ENCODE data around the gene HOXB5.

Gene HOXB5

DNA sequence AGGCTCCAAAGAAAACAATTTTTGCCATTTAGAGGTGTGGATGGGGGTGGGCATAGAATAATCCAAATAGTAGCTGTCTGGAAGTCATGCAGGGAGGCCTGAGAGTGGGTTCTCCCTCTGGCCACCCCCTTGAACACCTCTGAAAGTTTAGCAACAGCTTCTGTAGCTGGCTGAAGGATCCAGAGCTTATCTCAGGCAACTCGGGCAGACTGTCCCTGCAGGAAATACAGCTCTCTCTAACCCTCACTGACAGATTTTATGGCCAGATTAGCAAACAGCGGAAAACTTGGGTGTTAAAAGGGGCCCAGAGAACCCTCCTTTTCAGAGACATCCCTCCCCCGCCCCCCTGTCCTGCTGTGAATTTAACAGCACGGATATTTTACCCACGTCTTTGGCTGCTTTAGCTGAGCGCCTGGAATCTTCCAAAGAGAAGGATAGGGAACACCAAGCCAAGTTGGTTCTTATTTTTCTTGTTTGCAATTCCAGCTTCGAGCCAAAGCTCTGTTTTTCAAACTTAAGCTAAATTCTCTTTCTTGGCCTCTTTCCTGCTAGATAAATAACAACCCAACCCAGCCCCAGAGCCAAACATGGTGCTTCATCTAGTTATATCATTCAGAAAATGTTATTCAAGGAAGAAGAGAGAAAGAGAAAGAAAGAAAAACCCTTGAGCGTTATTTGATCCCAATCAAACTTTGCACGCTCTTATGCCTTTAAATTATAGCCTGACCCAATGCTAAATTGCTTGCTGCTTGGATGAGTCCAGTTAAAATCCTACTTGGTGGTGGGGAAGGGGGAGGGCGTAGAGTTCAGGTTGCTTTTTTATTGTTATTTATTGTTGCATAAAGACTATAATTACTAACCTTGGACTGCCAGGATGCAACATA lies 46.4 kb downstream of the HOXB5 start:
- peak; percentile 82 to 95 for DNase-seq

DNA sequence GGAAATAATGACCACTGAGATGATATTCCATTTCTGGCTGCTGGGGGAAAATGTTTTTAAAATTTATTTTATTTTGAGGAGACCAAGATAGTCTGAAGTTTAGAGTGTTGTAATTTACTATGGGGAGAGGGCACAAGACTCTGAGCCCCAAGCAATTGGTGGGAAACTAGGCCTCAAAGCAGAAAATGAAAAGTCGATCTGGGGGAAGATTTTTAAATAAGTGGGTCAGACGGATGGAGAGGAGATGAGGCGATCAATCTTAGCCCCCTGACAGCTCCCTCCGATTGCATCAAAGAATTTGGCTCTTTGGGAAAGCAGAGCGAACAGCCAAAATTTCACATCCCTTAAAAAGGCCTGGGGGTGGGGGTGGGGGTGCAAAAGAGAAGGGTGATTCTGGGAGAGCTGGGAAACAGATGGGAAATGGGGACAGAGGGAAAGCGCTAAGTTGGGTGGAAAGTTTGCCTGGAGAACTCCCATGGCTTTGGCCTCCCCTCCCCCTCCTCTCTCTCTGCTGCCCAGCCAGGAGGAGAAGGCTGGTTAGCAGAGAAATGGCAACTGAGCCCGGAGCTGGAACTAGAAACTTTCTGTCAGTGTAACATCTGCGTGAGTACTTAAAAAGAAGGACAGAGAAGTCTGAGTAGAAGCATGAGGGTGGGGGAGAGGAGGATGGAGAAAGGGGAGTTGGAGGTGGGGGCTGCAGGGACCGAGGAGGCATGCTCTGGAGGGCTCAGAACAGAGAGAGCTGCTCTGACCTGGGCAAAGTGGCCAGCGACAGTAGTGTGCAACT lies 47.2 kb downstream of the HOXB5 start:
- no peak for DNase-seq

DNA sequence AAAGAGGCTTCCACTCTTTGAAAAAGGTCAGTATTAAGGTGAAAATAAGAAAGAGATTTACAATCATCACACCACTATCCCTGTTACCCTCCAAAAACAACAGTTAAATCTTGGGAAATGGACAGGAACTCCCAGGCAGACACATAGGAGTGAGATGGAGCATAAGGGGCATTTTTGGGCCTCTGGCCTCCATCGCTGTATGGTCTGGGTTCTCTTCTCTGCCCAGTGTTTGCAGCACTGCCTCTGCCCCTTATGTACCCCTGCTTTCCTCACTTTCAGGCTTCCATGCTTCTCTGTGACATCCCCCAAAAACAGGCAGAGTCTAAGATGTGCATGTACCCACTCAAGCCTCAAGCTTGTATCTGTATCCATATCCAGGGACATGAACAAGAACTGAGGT lies 48.0 kb downstream of the HOXB5 start:
- no peak for DNase-seq

DNA sequence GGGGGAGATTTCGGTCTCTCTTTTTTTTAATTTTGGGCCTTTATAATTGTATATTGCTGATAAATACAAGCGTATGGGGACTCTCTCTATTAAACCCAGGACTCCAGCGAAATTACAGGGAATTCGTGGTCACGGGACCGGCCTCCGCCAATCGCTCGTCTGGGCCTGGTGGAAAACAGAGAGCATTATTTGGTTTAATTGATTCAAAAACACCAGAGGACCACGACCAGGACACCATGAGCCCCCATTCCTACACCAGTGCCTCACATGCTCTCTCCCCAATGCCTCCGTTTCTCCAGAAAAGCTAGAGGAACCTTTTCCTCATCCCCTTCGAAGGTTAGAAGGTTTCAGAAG lies 48.6 kb downstream of the HOXB5 start, which contains the start of gene HOXB2:
HOXB2 (minus strand) TSS at position 88 of the 354 bp plus-strand sequence. CDS start 198 bp downstream, outside the sequence.
- DNase-seq = peak; percentile 77 to 88

DNA sequence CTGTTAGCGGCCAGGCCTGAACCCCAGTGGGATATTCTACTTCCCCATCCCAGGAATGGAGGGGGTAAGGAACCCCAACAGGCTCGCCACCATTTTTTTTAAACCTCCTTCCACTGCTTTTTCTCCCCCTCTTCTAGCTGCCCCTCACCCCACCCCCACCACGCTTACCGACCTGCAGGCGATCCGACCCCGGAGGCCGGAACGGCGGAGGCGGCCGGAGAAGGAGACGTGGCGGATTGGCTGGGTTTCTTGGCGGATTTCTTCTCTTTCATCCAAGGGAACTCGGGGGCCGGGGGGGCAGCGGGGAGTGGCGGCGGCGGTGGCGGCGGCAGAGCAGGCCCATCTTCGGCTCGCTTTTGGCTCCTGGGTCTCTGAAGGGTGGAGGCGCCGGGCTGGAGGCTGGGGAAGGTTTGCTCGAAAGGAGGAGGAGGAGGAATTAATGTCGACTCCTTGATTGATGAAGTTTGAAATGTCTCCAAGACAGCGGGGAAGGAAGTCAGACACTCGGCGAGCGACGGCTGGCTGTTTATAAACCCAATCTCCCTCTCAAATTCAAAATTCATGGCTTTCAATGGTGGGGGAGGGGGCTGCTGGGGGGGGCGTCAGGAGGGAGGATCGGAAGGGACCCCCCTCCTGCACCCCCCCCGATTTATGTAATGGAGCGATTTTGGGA lies 49.1 kb downstream of the HOXB5 start:
- DNase-seq = peak in 1 of 2 experiments; percentile 77

DNA sequence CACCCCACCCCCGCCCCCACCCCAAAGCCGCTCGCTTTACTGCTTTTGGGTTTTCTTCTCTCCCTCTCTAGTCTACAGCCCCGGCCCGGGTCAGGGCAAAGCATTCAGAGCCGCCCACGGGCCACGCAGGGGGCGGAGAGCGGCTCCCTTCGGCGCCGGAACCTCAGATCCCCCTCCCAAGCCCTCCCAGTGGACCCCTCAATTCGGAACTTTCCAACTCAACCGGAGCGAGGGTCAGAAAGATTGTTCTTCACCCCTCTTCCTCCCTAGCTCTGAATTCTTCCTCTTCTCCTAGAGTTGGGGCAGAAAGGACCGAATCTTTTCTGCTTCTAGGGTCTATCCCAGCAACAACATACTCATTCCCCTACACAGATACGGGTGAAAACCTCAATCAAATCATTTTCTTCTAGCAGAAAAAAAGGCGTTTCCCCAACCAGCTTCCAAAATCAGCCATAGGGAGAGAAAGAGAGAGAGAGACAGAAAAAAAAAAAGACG lies 49.7 kb downstream of the HOXB5 start:
- DNase-seq = peak in 1 of 2 experiments; percentile 39

DNA sequence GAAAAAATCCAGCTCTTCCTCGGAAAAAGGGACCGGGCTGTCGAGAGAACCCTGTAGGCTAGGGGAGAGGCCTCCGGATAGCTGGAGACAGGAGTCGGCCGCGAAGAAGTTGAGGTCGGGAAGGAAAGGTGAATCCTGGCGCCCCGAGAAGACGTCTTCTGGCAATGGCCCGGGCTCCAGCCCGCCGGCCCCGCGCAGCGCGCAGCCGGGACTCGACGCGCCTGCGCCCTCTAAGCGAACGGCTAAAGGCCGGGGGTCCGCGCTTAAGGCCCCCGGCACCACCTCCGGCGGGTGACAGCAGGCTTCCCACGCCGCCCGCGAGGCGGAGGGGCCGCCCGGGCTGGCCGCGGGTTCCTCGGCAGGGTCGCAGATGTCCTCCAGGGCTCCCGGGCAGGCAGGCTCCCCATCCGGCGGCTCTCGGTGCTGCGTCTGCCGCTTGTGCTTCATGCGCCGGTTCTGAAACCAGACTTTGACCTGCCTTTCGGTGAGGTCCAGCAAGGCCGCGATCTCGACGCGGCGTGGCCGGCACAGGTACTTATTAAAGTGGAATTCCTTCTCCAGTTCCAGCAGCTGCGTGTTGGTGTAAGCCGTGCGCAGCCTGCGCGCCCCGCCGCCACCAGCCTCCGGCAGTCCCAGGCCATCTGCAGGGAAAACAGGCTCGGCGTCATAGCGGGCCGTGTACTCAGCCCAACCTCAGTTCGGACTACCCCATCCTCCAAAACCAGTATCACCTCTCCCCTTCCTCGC lies 50.3 kb downstream of the HOXB5 start:
- peak in 1 of 2 experiments; percentile 55 for DNase-seq

DNA sequence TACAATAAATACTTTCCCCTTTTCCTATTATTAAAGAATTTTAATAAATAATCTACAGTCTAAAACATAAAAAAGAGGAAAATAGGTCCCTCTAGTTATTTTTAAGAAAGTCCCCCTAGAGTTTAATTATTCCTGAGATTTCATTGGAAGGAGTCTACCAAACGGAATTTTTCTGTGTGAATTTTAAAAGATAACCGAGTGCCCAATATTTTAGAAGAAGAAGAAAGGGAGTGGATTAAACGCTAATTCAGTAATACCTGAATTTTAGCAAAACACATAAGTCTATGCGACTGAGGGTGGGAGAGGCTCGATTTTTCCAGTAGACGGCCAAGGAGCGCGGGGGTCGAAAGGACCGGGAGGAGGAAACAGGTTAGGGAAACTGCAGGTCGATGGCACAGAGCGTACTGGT lies 50.9 kb downstream of the HOXB5 start:
- no peak for DNase-seq

DNA sequence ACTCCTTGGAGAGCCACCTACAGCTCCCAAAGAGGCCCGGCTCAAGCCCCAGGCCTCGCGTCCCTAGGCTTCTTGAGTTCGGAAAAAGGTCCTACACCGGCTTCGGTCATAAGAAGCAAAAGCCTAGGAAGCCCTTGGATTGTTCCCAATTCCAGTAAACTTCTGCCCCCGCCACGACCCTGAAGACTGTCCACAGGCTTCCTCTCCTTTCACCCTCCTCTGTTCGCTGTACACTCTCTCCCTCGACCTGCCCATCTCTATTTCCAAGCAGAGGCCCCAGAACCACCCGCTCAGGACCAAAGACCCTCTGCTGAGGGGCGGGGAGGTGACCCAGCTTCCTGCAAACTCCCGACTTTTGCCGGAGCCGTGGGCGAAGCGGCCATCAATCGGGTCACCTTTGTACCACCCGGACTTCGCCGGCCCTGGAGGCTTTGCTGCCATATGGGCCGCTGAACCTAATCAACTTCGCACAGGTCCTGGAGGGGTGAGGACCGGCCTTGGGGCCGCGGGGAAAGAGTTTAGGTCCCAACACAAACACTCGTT lies 51.4 kb downstream of the HOXB5 start:
- DNase-seq = peak in 1 of 2 experiments; percentile 35

DNA sequence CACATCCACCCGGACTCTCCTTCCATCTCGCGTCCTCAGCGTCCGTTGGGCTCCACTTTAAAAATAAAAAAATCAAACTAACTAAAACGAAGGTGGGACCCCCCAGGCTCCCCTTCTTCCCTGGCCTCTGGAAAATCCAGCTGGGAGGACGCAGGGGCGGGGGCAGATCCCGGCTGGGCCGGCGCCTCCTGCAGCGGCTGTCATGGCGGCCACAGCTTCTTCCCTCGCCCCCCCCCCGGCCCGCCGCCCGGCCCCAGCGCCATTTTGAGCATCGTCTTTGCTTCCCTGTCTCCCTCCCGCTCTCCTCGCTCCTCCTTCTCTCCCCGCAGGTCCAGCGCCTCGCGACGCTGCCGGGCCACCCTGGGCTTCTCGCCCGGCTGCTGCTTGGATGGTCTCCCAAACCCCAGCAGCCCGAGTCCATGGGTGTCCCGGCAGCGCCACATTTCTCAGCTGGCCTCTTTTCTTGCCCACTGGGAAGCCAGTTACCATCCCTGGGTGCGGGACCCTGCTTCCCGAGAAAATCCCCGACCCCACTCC lies 51.9 kb downstream of the HOXB5 start:
- peak in 1 of 2 experiments; percentile 77 for DNase-seq

All from NCI-H2081 (cell line).